ENCODE data around the gene XCL2. TPM values are rescaled to one million over a fixed set of nuclear protein-coding genes. Genes with fewer than 3 reads are reported as not detected.
"Not testable (repeated sequence)": the region's sequence is repeated elsewhere in the genome, so short reads cannot be mapped to it uniquely, and the experiment has no call there.

XCL2 gene, protein sequence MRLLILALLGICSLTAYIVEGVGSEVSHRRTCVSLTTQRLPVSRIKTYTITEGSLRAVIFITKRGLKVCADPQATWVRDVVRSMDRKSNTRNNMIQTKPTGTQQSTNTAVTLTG
- total RNA-seq: 1 to 10 TPM in 1 of 2 experiments, under 1 TPM in 1; 0.75 to 1.1 TPM

DNA sequence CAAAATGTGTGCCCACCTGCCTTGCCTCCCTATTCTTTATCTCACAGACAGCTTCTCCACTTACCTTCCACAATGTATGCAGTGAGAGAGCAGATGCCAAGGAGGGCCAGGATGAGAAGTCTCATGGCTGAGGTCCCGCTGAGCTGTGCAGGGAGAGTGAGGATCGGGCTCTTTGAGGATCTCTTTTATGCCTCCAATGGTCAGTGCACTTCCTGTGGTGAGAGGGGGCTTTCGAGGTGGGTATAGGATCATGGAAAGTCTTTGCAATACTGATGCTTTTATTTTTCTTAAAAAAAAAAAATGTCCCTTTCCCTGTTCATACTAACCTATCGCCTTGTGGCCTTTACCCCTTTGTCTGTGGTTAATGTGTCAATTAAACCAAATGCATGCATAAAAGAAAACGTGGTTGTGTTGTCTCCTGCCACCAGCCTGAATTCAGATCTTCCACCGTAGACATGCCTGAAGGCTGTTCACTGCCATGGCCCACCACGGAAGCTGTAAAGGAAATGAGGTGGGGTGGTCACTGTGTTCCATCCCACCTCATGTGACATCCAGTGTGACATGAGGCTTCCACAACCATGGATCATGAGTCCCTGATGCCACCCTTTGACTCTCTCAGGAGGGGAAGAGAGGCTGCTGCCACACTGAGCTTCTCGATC lies at the start of gene XCL2:
Gene XCL2, minus strand, starts transcription at position 158 of the 659 bp plus-strand sequence. Its CDS starts 33 bp downstream, at position 125.
- intact Hi-C loops (cut with micrococcal nuclease); H3K36me3 Mint-ChIP-seq; H3K4me1 Mint-ChIP-seq (ENCODE audit: low read depth); H3K4me3 Mint-ChIP-seq; POLR2A ChIA-PET; DNase-seq; H3K27ac Mint-ChIP-seq; H3K27me3 Mint-ChIP-seq; H3K9me3 Mint-ChIP-seq: not testable (repeated sequence)
- CTCF ChIA-PET: interaction anchor here (1.2 kb wide), 1 partner anchor 105 kb away, joined by 3 read pairs; no protein-coding TSS in a partner anchor

DNA sequence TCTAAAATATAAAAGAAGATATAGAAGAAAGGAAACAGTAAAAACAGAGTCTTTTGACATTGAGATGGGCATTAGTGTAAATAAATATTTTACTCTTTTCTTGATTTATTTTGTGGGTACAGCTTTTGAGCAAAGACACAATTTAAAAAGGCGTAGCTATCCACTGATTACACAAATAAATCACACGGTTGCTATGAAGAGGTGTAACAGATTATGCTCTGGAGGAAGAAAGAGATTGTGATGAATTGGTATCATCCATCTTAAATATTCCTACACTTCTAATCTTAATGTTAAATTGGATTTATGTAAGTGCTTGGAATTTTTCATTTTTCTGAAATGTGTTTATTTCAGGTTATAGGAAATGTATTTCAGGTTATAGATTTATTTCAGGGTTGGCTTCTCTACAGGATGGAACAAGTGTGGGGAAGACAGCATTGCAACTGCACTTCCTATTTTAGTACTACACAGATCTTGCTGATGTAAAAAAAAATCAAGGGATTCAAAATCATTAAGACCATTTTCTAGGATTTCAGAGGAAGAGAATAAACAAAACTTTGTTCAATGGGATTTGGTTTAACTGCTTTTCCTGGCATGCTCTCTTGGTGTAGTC lies 47.9 kb upstream of the XCL2 start:
- H3K36me3 Mint-ChIP-seq: no peaks in the 10 kb centered on the region
- intact Hi-C loops (cut with micrococcal nuclease): no loop called here
- POLR2A ChIA-PET: no interaction called here
- H3K9me3 Mint-ChIP-seq: peaks cover 7% of the 10 kb centered on the region
- H3K27ac Mint-ChIP-seq: no peak overlapping the region
- CTCF ChIA-PET: interaction anchor here (1.7 kb wide), 1 partner anchor 12 kb away, joined by 5 read pairs; no protein-coding TSS in a partner anchor
- H3K4me1 Mint-ChIP-seq (ENCODE audit: low read depth): no peaks in the 10 kb centered on the region
- DNase-seq: no peak
- H3K27me3 Mint-ChIP-seq: peaks cover 2% of the 10 kb centered on the region
- no peak overlapping the region for H3K4me3 Mint-ChIP-seq

DNA sequence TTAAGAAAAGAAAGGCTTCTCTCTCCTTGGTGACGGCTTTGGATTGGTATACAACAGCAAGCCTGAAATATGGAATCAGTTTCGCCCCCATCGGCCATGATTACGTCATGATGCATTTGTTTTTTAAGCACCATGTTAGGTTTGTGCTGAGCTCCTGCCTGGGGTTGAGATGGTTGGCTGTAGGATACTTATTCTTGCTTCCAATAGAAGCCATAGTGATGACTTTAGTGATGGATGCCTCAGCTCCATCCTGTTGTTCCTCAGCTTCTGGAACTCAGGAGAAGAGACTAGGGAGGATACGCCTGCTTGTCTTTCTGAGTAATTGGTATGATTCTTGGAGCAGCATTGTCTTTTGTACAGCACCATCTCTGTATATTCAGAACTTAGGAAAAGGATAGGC lies 47.3 kb upstream of the XCL2 start:
- Mint-ChIP-seq H3K4me3 (no peak overlapping the region), H3K4me1 (ENCODE audit: low read depth) (no peaks in the 10 kb centered on the region), H3K9me3 (peaks cover 7% of the 10 kb centered on the region), H3K27ac (no peak overlapping the region), H3K27me3 (no peaks in the 10 kb centered on the region), H3K36me3 (no peaks in the 10 kb centered on the region)
- ChIA-PET CTCF (interaction anchor here (0.8 to 1.7 kb wide), 2 partner anchors 12 to 13 kb away, joined by 3 to 5 read pairs; no protein-coding TSS in a partner anchor), POLR2A (no interaction called here)
- intact Hi-C loops (cut with micrococcal nuclease): no loop called here
- DNase-seq: no peak

DNA sequence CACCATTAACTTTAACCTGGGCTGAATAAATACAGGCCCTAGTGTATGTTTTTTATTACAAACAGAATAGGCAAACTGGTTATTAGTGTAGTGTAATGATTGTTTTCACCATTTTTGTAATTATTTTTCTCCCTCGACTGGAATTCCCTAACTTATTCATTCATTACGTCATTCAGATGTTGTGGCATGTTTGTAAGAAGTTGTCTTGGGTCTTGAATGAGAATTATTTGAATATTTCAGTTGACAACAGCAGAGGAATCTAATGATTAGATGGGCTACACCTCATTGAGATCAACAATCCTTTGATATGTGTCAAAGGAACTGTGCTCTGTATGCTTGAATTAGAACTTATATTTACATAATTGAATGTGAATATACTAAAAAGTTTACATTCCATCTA lies 45.4 kb upstream of the XCL2 start:
- ChIA-PET CTCF (interaction anchor here (1.0 kb wide), 1 partner anchor 149 kb away, joined by 4 read pairs; no protein-coding TSS in a partner anchor), POLR2A (no interaction called here)
- Mint-ChIP-seq H3K27me3 (no peaks in the 10 kb centered on the region), H3K9me3 (peaks cover 7% of the 10 kb centered on the region), H3K27ac (no peak overlapping the region), H3K4me1 (ENCODE audit: low read depth) (no peaks in the 10 kb centered on the region), H3K4me3 (no peak overlapping the region), H3K36me3 (no peaks in the 10 kb centered on the region)
- intact Hi-C loops (cut with micrococcal nuclease): no loop called here
- no peak for DNase-seq

DNA sequence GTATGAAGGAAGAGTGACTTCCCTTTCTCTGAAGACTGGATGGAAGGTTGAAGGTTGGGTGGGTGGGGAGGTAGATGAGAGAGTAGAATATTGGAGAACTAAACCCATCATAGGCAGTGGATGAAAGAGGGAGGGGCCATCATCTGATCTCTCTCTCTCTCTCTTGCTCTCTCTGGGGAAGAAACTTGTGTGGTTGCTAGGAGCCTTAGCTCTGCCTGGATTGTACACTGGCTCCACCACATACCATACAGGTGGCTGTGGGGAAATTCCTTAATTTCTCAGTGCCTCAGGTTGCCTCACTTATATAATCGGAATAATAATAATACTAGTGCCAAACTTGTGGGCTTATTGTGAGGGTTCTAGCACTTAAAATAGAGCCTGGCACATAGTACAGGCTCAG lies 42.1 kb upstream of the XCL2 start:
- DNase-seq: no peak
- Mint-ChIP-seq H3K27ac (no peak overlapping the region), H3K36me3 (no peaks in the 10 kb centered on the region), H3K4me1 (ENCODE audit: low read depth) (no peaks in the 10 kb centered on the region), H3K4me3 (no peak overlapping the region), H3K27me3 (no peaks in the 10 kb centered on the region), H3K9me3 (peaks cover 7% of the 10 kb centered on the region)
- CTCF ChIA-PET: no interaction called here
- POLR2A ChIA-PET: no interaction called here
- intact Hi-C loops (cut with micrococcal nuclease): no loop called here

DNA sequence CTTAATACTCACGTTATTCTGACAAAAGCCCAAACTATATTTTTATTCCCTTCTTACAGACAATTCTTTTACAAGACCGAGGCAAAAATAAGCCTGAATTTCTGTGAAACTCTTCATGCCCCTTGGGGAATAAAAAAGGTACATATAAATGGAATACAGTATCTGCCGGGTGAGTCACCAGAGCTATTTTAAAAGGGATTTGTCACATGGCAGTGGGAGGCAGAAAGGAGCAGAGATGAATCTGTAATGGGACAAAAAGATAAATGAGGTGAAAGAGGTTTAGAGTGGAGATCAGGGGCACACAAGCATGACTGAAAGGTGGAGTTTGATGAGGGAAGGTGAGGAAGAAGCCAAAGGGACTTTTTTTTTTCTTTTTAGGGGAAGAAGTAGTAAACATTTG lies 41.4 kb upstream of the XCL2 start:
- ChIA-PET POLR2A (no interaction called here), CTCF (interaction anchor here (0.6 to 2.0 kb wide), 3 partner anchors 18 to 146 kb away, joined by 3 to 5 read pairs (median 3); no protein-coding TSS in a partner anchor)
- no peak overlapping the region for H3K4me3 Mint-ChIP-seq
- no peak overlapping the region for H3K27ac Mint-ChIP-seq
- H3K36me3 Mint-ChIP-seq: no peaks in the 10 kb centered on the region
- H3K9me3 Mint-ChIP-seq: peaks cover 7% of the 10 kb centered on the region
- intact Hi-C loops (cut with micrococcal nuclease): no loop called here
- DNase-seq: no peak
- no peaks in the 10 kb centered on the region for H3K4me1 Mint-ChIP-seq (ENCODE audit: low read depth)
- no peaks in the 10 kb centered on the region for H3K27me3 Mint-ChIP-seq

DNA sequence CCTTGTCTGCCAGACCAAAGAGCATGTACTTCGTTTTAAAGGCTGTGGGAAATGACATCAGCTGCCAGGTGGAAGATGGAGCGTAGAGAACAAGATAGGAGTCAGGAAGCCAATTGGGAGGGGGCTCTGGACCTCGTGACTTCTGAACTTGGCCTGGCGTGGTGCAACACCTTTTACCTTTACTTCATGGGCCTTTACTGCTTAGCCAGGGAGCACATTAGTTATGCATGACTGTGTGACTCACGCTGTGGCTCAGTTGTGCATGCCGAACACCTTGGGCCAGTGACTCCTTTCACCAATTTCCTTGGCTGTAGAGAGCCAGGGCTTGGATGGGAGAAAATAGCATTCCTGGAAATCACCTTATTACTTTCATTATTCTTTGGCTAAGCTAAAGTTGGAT lies 39.8 kb upstream of the XCL2 start:
- Mint-ChIP-seq H3K27ac (no peak overlapping the region), H3K27me3 (no peaks in the 10 kb centered on the region), H3K4me1 (ENCODE audit: low read depth) (no peaks in the 10 kb centered on the region), H3K9me3 (peaks cover 7% of the 10 kb centered on the region), H3K4me3 (no peak overlapping the region), H3K36me3 (no peaks in the 10 kb centered on the region)
- ChIA-PET CTCF (interaction anchor here (2.0 kb wide), 1 partner anchor 145 kb away, joined by 5 read pairs; no protein-coding TSS in a partner anchor), POLR2A (no interaction called here)
- no peak for DNase-seq
- intact Hi-C loops (cut with micrococcal nuclease): no loop called here

DNA sequence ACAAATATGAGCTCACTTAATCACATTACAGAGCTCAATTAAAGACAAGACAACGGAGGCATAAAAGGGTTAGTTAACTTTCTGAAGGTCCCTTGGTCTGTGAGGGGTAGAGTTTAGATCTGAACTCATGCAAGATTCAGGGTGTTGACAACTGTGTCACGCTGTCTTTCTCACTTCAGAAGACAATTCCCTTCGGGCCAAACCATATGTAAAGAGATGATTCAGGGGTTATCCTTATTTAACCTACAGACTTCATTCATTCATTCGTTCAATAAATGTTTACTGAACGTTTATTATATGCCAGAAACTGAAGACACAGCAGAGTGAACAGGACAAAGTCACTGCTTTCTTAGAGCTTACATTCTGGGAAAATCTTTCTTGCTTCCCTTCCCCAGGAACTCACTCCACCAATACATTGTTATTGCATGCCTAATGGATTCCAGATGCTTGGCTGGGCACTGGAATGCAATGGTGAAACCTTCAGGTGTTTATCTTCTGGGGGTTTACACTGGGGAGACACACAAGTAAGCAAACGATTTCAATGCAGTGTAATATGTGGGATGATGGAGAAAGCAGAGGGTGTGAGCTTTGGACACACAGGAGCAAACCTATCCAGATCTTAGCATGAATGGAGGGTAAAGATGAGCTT lies 39.0 kb upstream of the XCL2 start:
- Mint-ChIP-seq H3K36me3 (no peaks in the 10 kb centered on the region), H3K4me1 (ENCODE audit: low read depth) (no peaks in the 10 kb centered on the region), H3K27me3 (no peaks in the 10 kb centered on the region), H3K4me3 (no peak overlapping the region), H3K27ac (no peak overlapping the region), H3K9me3 (peaks cover 7% of the 10 kb centered on the region)
- DNase-seq: no peak
- CTCF ChIA-PET: interaction anchor here (0.6 to 2.0 kb wide), 4 partner anchors 21 to 869 kb away, joined by 3 to 5 read pairs (median 3); no protein-coding TSS in a partner anchor
- POLR2A ChIA-PET: no interaction called here
- intact Hi-C loops (cut with micrococcal nuclease): no loop called here

DNA sequence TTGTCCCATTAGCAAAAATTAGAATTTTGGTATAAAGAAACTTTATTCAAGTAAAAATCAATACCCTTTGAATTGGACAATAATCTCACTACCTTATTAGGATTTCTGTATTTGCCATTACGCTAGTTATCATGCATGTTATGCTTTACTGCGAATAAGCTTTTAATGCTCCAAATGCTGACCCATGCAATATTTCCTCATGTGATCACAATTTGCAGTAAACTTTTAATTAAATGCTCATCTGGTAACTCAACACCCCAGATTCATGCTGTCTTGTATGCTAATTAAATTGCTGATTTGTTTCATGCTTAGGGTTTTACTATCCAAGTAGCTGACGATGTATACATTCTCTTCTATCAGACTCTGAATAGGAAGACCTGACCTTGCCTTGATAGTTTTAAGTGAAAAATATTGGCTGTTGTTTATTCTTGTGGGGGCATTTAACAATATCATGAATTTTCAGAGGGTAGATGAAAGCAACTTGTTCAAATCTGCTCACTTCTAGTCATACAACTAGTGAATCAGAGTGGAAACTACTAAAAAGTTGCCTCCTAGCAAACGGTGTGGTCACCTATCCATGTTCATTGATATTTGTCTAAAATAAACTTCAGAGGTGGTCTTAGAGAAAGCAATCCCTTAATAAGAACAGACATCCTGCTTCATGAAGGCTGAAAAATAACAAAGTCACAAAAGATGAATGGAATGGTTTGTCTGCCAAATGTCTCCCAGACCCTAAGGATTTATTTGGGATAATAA lies 38.2 kb upstream of the XCL2 start:
- H3K36me3 Mint-ChIP-seq: no peaks in the 10 kb centered on the region
- no peak overlapping the region for H3K27ac Mint-ChIP-seq
- ChIA-PET POLR2A (no interaction called here), CTCF (interaction anchor here (0.6 to 1.1 kb wide), 3 partner anchors 21 to 870 kb away, joined by 3 read pairs; no protein-coding TSS in a partner anchor)
- H3K4me1 Mint-ChIP-seq (ENCODE audit: low read depth): no peaks in the 10 kb centered on the region
- intact Hi-C loops (cut with micrococcal nuclease): no loop called here
- H3K27me3 Mint-ChIP-seq: no peaks in the 10 kb centered on the region
- peaks cover 2% of the 10 kb centered on the region for H3K9me3 Mint-ChIP-seq
- H3K4me3 Mint-ChIP-seq: no peak overlapping the region
- DNase-seq: no peak

DNA sequence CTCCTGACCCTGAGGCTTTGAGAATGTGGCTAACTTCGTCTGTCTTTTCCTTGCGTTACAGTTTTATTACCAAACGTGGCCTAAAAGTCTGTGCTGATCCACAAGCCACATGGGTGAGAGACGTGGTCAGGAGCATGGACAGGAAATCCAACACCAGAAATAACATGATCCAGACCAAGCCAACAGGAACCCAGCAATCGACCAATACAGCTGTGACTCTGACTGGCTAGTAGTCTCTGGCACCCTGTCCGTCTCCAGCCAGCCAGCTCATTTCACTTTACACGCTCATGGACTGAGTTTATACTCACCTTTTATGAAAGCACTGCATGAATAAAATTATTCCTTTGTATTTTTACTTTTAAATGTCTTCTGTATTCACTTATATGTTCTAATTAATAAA lies 37.2 kb upstream of the XCL2 start:
- H3K4me3 Mint-ChIP-seq; intact Hi-C loops (cut with micrococcal nuclease); H3K27me3 Mint-ChIP-seq; H3K9me3 Mint-ChIP-seq; H3K27ac Mint-ChIP-seq; CTCF ChIA-PET; H3K4me1 Mint-ChIP-seq (ENCODE audit: low read depth); DNase-seq; H3K36me3 Mint-ChIP-seq; POLR2A ChIA-PET: not testable (repeated sequence)

DNA sequence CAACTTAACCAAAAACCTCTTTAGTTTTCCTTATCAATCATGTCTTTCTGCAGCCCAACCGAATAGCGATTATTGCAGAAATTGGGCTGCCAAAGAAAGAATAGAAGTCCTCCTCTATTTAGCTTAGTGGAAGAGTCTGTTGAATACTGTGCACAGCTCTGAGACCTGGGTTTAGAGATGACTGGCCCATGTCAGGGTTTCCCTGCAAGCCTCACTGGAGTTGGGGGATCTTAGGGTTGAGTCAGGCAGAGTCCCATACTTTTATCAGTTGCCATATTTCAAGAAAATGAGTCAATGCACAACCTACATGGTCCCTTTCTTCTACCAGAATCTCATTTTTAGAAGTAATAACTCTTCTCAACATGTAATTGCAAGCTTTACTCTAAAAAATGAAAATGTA lies 36.5 kb upstream of the XCL2 start:
- H3K27me3 Mint-ChIP-seq; H3K4me3 Mint-ChIP-seq; H3K9me3 Mint-ChIP-seq; H3K4me1 Mint-ChIP-seq (ENCODE audit: low read depth); H3K27ac Mint-ChIP-seq; CTCF ChIA-PET; H3K36me3 Mint-ChIP-seq; POLR2A ChIA-PET; intact Hi-C loops (cut with micrococcal nuclease): not testable (repeated sequence)
- DNase-seq: peak; percentile 23

All from activated CD4-positive, alpha-beta memory T cell treated with anti-CD3 and anti-CD28 coated beads for 36 hours (primary cell).